ENCODE measurements around the gene IQCE. TPM values are rescaled to one million over a fixed set of nuclear protein-coding genes. Genes with fewer than 3 reads are reported as not detected.

IQCE gene
- total RNA-seq, 4 donors from 2014 or later = 16.8 to 46.9 (median 26.9) TPM

GRCh38 chr7:2639181-2639681 is 80.5 kb downstream of the IQCE start:
- WGBS, 2 donors = 68 to 82% methylated on average over 20 to 24 of the region's 24 CpGs
- TF ChIP-seq, protein P1, sequence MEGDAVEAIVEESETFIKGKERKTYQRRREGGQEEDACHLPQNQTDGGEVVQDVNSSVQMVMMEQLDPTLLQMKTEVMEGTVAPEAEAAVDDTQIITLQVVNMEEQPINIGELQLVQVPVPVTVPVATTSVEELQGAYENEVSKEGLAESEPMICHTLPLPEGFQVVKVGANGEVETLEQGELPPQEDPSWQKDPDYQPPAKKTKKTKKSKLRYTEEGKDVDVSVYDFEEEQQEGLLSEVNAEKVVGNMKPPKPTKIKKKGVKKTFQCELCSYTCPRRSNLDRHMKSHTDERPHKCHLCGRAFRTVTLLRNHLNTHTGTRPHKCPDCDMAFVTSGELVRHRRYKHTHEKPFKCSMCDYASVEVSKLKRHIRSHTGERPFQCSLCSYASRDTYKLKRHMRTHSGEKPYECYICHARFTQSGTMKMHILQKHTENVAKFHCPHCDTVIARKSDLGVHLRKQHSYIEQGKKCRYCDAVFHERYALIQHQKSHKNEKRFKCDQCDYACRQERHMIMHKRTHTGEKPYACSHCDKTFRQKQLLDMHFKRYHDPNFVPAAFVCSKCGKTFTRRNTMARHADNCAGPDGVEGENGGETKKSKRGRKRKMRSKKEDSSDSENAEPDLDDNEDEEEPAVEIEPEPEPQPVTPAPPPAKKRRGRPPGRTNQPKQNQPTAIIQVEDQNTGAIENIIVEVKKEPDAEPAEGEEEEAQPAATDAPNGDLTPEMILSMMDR (IDR thresholded peaks at IDR 0.05) = no peak
- H3K4me3 ChIP-seq = no peak overlapping the region
- peak overlapping the region in 2 of 4 donors; percentile 60 to 71 for H3K27ac ChIP-seq
- no peak for DNase-seq (ENCODE audit: low spot score in 2 of 2)
- peaks cover 0 to 89% (median 59%) of the 10 kb centered on the region in 4 donors for H3K4me1 ChIP-seq
- no peaks in the 10 kb centered on the region for H3K27me3 ChIP-seq
- no peaks in the 10 kb centered on the region for H3K9me3 ChIP-seq
- H3K36me3 ChIP-seq = no peaks in the 10 kb centered on the region

GRCh38 chr7:2639695-2640481 is 81.1 kb downstream of the IQCE start:
- no peak for DNase-seq (ENCODE audit: low spot score in 2 of 2)
- no peak overlapping the region for H3K27ac ChIP-seq
- H3K4me1 ChIP-seq = peaks cover 0 to 89% (median 60%) of the 10 kb centered on the region in 4 donors

GRCh38 chr7:2640482-2640830 is 81.7 kb downstream of the IQCE start:
- Histone ChIP-seq H3K4me1 (peaks cover 0 to 89% (median 61%) of the 10 kb centered on the region in 4 donors), H3K27ac (peak overlapping the region in 2 of 4 donors; percentile 70 to 76), H3K36me3 (no peaks in the 10 kb centered on the region), H3K27me3 (no peaks in the 10 kb centered on the region), H3K4me3 (no peak overlapping the region), H3K9me3 (no peaks in the 10 kb centered on the region)
- TF ChIP-seq EP300 (IDR thresholded peaks at IDR 0.05) (no peak), POLR2A (IDR thresholded peaks at IDR 0.05) (no peak)
- TF ChIP-seq, protein P1 (IDR thresholded peaks at IDR 0.05) = no peak
- no peak for DNase-seq (ENCODE audit: low spot score in 2 of 2)
- WGBS, 2 donors = 86% methylated on average over 5 of the region's 12 CpGs; no CpG with 5 or more reads in 1 of the 2 donors

More at GRCh38 chr7:2639695-2640481, 81.1 kb downstream of the IQCE start:
- Histone ChIP-seq H3K27me3 (no peaks in the 10 kb centered on the region), H3K4me3 (no peak overlapping the region), H3K9me3 (no peaks in the 10 kb centered on the region), H3K36me3 (no peaks in the 10 kb centered on the region)
- 85 to 87% methylated on average over 26 to 36 of the region's 37 CpGs for WGBS, 2 donors
- TF ChIP-seq, protein P1 (IDR thresholded peaks at IDR 0.05) = no peak
- TF ChIP-seq POLR2A (IDR thresholded peaks at IDR 0.05) (no peak), EP300 (IDR thresholded peaks at IDR 0.05) (no peak)

DNA sequence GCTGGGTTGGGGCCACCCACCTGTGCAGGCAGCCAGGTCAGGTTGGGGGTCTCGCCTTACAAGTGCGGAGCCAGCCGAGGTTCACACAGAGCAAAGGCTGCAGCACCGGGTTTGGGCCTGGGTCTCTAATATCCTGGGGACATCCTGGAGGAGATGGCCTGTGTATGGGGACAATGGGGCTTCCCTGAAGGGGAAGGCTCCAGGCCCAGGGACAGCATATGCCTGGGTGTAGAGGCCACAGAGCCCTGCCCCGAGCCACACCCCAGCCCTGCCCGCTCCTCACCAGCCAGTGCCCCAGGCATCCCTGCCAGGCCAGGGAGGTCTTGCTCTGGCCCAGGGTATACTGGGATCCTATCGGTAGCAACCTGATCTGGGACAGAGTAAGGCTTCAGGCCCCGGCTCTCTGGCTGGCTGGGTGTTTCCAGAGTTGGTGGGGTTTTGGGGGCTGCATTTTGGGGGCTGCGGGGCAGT is 82.1 kb downstream of the IQCE start:
- Histone ChIP-seq H3K36me3 (no peaks in the 10 kb centered on the region), H3K27me3 (no peaks in the 10 kb centered on the region), H3K4me3 (peak overlapping the region in 2 of 4 donors; percentile 22 to 37), H3K4me1 (peaks cover 0 to 84% (median 61%) of the 10 kb centered on the region in 4 donors), H3K27ac (peak overlapping the region in 3 of 4 donors; percentile 49 to 76 (median 70)), H3K9me3 (no peaks in the 10 kb centered on the region)
- DNase-seq (ENCODE audit: low spot score in 2 of 2) = no peak
- WGBS, 2 donors = 76 to 87% methylated on average over 3 to 5 of the region's 9 CpGs
- TF ChIP-seq EP300 (IDR thresholded peaks at IDR 0.05) (no peak), POLR2A (IDR thresholded peaks at IDR 0.05) (no peak)
- TF ChIP-seq, protein P1 (IDR thresholded peaks at IDR 0.05) = no peak
